ENCODE results near the gene GNAS.

GNAS gene

GRCh38 chr20:58882704-58883089 is 30.2 kb downstream of the GNAS start:
- no peak for DNase-seq

GRCh38 chr20:58883241-58883691 is 30.8 kb downstream of the GNAS start:
- no peak for DNase-seq

- DNase-seq, result no peak
Observed at GRCh38 chr20:58884966-58885365, 32.5 kb downstream of the GNAS start.

GRCh38 chr20:58886546-58886945 is 34.0 kb downstream of the GNAS start:
- DNase-seq, result no peak

GRCh38 chr20:58888103-58888502 is 35.6 kb downstream of the GNAS start:
- no peak for DNase-seq

GRCh38 chr20:58888521-58889333 is 36.2 kb downstream of the GNAS start:
- DNase-seq, result peak; percentile 89

- no peak for DNase-seq
Observed at GRCh38 chr20:58889334-58889760, 36.8 kb downstream of the GNAS start.

- peak; percentile 64 for DNase-seq
Observed at GRCh38 chr20:58889798-58890517, 37.4 kb downstream of the GNAS start.

- DNase-seq, result peak; percentile 80
Observed at GRCh38 chr20:58890518-58891085, 38.1 kb downstream of the GNAS start.

GRCh38 chr20:58891086-58891717 is 38.7 kb downstream of the GNAS start:
- peak; percentile 85 for DNase-seq

GRCh38 chr20:58891718-58892140 is 39.2 kb downstream of the GNAS start:
- DNase-seq, result no peak

- peak; percentile 82 for DNase-seq
Observed at GRCh38 chr20:58892141-58892931, 39.8 kb downstream of the GNAS start.

- no peak for DNase-seq
Observed at GRCh38 chr20:58892932-58893224, 40.4 kb downstream of the GNAS start.

- no peak for DNase-seq
Observed at GRCh38 chr20:58893355-58894120, 41.0 kb downstream of the GNAS start.

GRCh38 chr20:58894652-58895447 is 42.3 kb downstream of the GNAS start:
- no peak for DNase-seq

GRCh38 chr20:58895448-58896180 is 43.1 kb downstream of the GNAS start:
- DNase-seq, result no peak

GRCh38 chr20:58896820-58897219 is 44.3 kb downstream of the GNAS start:
- DNase-seq, result no peak

- no peak for DNase-seq
Observed at GRCh38 chr20:58897488-58897887, 45.0 kb downstream of the GNAS start.

- DNase-seq, result no peak
Observed at GRCh38 chr20:58898629-58899408, 46.3 kb downstream of the GNAS start.

All from CD4-positive, alpha-beta T cell treated with Interleukin-12 subunit alpha and Interleukin-12 subunit beta, for 1 hour (primary cell).